Stimulated activated CD8-positive, alpha-beta memory T cell treated with anti-CD3 and anti-CD28 coated beads, Interleukin-15, amount 100 ng/mL, for 4 hours (primary cell): ENCODE results near the gene DDOST.

Source experiments
- DNase-seq, 2 donors: peaks; one replicate each; pipeline ENCODE4 v3.0.0-alpha.2; 2020; ENCODE audit warnings: low read depth in 2 of 2

The DDOST gene

GRCh38 chr1:20660847-20661206 lies 342 bp downstream of the DDOST start:
- DNase-seq: peak in 1 of 2 donors; percentile 7

- no peak for DNase-seq
Observed at GRCh38 chr1:20660363-20660762, 806 bp downstream of the DDOST start.

- DNase-seq: no peak
Observed at GRCh38 chr1:20658166-20658915, 2.8 kb downstream of the DDOST start.

- DNase-seq: no peak
Observed at GRCh38 chr1:20657024-20657423, 4.1 kb downstream of the DDOST start.

DNA sequence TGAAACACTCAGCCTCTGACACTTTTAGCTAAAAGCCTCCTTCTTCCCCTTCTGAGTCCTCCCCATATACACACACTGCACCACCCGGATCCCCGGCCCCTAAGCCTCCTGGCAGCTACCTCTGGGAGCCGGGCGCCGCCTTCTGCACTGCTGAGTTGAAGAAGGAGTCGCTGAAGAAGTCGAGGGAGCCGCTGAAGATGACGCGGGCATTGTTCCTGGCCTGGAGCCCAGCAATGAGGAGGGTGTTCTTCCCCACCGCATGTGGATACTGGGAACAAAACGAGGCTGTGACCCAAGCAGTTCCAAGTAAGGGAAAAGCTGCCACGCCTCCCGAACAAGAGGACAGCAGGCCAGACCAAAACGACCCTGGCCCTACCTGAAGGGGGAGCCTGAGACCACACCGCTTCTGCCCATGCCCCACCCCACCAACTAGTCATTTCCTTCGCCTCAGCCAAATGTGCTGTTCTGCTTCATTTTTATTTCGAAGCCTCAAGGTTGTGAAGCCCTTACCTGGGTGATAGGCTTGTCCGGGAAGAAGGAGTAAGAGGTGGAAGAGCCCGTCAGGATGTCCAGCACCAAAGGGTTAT lies 7.0 kb downstream of the DDOST start:
- no peak for DNase-seq

GRCh38 chr1:20652300-20652699 lies 8.9 kb downstream of the DDOST start:
- DNase-seq: no peak

- DNase-seq: no peak
Observed at GRCh38 chr1:20648946-20649345, 12.2 kb downstream of the DDOST start.

DNA sequence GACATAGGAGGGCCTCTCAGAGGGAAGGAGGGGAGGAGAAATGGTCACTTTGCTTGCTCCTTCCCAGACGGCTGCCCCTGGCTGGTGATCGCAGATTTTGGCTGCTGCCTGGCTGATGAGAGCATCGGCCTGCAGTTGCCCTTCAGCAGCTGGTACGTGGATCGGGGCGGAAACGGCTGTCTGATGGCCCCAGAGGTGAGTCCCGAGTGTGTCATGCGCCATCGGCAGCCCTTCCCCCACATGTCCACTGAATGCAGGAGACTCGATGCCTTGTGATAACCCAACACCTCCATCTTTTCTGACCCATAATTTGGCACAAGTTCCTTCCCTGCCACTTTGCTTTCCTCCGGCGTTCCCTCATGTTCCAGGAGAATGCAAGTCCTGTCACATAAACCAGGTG lies 12.7 kb downstream of the DDOST start:
- no peak for DNase-seq

GRCh38 chr1:20645414-20645813 lies 15.8 kb downstream of the DDOST start:
- no peak for DNase-seq

DNA sequence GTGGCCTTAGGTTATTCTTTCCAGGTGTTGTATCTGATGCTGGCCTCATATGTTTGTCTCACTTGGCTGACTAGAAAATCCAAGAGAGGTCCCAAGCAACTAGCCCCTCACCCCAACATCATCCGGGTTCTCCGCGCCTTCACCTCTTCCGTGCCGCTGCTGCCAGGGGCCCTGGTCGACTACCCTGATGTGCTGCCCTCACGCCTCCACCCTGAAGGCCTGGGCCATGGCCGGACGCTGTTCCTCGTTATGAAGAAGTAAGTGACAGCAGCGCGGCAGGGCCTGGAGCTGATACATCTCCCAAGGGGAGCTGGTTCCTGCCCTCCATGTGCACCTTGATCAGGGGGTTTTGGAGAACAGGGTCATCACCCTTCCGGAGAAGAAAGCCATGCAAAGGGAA lies 16.8 kb downstream of the DDOST start:
- no peak for DNase-seq

- no peak for DNase-seq
Observed at GRCh38 chr1:20643080-20643479, 18.1 kb downstream of the DDOST start.

- no peak for DNase-seq
Observed at GRCh38 chr1:20641975-20642374, 19.2 kb downstream of the DDOST start.

GRCh38 chr1:20640183-20640597 lies 21.0 kb downstream of the DDOST start:
- DNase-seq: peak in 1 of 2 donors; percentile 24

- DNase-seq: no peak
Observed at GRCh38 chr1:20636785-20637347, 24.3 kb downstream of the DDOST start.

DNA sequence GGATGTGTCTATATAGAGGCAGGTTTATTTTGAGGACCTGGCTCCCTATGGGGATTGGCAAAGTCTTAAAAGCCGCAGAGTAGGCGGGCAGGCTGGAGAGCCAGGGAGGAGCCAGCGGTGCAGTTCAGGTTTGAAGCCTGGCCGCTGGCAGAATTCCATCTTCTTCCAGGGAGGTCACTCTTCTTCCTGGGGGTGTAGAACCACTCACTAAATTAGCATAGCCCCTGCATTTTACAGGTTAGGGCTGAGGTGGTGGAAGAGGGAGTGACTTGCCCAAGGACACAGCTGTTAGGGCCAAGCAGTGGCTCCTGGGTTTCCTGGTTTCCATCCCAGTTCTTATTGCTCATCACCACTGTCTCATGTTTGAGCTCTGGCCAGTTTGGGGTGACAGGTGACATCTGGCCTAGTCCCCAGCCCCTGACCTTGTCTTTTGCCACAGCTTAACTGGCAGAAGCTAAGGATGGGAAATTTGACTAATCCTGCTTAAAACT lies 26.5 kb downstream of the DDOST start:
- no peak for DNase-seq

- no peak for DNase-seq
Observed at GRCh38 chr1:20634065-20634593, 27.0 kb downstream of the DDOST start.

DNA sequence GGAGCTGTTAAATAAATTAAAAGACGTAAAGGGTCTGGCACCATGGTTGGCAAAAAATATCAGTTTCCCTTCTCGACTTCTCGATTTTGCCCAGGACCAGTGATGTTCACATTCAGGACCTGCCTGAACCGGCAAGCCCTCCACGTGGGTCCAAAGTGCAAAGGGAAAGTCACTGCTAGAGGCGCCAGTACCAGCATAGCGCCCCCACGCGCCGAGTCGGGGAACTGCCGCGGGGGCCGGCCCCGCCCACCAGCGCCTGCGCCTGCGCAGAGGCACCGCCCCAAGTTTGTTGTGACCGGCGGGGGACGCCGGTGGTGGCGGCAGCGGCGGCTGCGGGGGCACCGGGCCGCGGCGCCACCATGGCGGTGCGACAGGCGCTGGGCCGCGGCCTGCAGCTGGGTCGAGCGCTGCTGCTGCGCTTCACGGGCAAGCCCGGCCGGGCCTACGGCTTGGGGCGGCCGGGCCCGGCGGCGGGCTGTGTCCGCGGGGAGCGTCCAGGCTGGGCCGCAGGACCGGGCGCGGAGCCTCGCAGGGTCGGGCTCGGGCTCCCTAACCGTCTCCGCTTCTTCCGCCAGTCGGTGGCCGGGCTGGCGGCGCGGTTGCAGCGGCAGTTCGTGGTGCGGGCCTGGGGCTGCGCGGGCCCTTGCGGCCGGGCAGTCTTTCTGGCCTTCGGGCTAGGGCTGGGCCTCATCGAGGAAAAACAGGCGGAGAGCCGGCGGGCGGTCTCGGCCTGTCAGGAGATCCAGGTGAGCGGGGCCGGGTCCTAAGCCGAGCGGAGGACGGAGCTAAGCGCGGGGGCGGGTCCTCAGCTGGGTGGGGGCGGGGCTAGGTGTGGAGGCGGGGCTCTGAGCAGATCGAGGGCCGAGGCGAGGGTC lies 27.7 kb downstream of the DDOST start, which contains the start of gene PINK1:
TSS of gene PINK1 (plus strand) at position 269 of the 875 bp plus-strand sequence. CDS start at position 360, 91 bp downstream.
- peak; percentile 68 to 71 for DNase-seq

- DNase-seq: no peak
Observed at GRCh38 chr1:20632386-20632785, 28.8 kb downstream of the DDOST start.

DNA sequence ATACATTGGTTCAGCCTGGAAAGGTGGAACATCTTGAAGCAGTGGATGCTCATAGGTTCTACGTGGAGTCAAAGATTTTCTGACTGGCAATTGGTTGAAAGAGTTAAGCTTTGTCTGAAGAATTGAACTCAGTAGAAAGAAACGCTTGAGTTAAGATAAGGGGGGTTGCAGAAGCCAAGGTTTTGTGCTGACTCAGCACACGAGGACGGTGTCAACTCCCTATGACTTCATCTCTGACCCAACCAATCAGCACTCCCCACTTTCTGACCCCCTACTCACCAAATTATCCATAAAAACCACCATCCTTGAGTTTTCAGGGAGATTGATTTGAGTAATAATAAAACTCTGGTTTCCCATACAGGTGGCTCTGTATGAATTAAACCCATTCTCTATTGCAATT lies 30.4 kb downstream of the DDOST start:
- no peak for DNase-seq

GRCh38 chr1:20626524-20626923 lies 34.6 kb downstream of the DDOST start:
- no peak for DNase-seq

DNA sequence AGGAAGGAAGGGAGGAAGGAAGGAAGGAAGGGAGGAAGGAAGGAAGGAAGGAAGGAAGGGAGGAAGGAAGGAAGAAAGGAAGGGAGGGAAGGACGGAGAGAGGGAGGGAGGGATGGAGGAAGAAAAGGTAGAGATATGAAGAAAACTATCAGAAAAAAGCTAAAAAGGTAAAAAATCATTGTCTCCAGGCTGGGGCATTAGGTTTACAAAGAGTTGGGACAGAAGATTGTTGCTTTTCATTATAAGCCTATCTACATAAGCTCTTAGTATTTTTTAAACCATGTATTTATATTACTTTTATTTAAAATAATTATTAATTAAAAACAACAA lies 35.1 kb downstream of the DDOST start:
- no peak for DNase-seq
